ENCODE measurements around the gene WNK2.

WNK2 gene

DNA sequence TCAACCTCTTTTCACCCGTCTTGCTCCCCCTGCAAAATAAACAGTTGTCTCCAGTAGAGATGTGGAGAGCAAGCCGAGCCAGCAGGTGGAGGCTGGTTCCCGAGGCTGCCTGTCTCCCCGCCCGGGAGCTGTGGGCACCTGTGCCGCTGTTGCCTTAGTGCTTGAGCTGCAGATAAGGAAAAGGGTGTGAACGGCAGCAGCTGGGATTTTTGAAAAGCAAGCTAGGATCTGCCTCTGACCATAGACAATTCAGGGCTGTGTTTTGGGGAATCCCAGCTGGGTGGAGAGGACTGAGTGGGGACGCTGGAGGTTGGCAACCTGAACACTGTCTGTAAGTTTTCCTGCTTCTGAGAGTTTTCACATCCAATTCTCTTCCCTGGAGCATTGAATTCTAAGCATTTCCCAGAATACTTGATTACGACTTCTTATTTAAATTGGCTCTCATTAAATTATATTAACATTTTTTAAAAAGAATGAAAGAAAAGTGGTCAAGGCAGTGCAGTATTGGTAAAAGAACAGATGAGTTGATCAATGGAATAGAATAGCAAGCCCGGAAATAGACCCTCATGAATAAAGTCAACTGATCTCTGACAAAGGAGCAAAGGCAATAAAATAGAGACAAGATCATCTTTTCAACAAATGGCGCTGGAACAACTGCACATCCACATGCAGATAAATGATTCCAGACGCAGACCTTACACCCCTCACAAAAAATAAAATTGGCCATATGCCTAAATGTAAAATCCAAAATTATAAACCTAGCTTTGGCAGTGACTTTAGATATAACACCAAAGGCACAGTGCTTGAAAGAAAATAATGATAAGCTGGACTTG, 9.7 kb downstream of the WNK2 start:
- no peaks in the 10 kb centered on the region for H3K36me3 ChIP-seq (ENCODE audit: control insufficient read depth, insufficient read depth, low read length)
- H3K4me3 ChIP-seq (ENCODE audit: insufficient read depth, low read depth, low read length, poor library complexity, severe bottlenecking), result no peak overlapping the region
- no peaks in the 10 kb centered on the region for H3K9me3 ChIP-seq (ENCODE audit: control insufficient read depth, low read length)
- H3K27ac ChIP-seq (ENCODE audit: insufficient read depth, low read length, poor library complexity, severe bottlenecking), result no peak overlapping the region
- H3K27me3 ChIP-seq (replicated peaks; ENCODE audit: control insufficient read depth, insufficient read depth, low read length, poor library complexity, severe bottlenecking), result no peaks in the 10 kb centered on the region
- no peaks in the 10 kb centered on the region for H3K4me1 ChIP-seq (ENCODE audit: control insufficient read depth, insufficient read depth, low read length, poor library complexity, severe bottlenecking)
- DNase-seq, result no peak

DNA sequence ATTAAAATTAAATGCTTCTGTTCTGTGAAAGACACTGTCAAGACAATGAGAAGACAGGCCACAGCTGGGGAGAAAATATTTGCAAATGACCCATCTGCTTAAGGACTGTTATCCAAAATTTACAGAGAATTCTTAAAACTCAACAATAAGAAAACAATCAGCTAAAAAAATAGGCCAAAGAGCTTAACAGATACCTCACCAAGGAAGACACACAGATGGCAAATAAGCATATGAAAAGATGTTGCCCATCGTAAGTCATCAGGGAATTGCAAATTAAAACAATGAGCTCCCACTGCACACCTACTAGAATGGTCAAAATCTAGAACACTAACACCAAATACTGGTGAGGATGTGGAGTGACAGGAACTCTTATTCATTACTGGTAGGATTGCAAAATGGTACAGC, 10.3 kb downstream of the WNK2 start:
- Histone ChIP-seq H3K4me3 (ENCODE audit: insufficient read depth, low read depth, low read length, poor library complexity, severe bottlenecking) (no peak overlapping the region), H3K36me3 (ENCODE audit: control insufficient read depth, insufficient read depth, low read length) (no peaks in the 10 kb centered on the region), H3K9me3 (ENCODE audit: control insufficient read depth, low read length) (no peaks in the 10 kb centered on the region), H3K4me1 (ENCODE audit: control insufficient read depth, insufficient read depth, low read length, poor library complexity, severe bottlenecking) (no peaks in the 10 kb centered on the region), H3K27ac (ENCODE audit: insufficient read depth, low read length, poor library complexity, severe bottlenecking) (no peak overlapping the region), H3K27me3 (replicated peaks; ENCODE audit: control insufficient read depth, insufficient read depth, low read length, poor library complexity, severe bottlenecking) (no peaks in the 10 kb centered on the region)
- DNase-seq, result no peak

DNA sequence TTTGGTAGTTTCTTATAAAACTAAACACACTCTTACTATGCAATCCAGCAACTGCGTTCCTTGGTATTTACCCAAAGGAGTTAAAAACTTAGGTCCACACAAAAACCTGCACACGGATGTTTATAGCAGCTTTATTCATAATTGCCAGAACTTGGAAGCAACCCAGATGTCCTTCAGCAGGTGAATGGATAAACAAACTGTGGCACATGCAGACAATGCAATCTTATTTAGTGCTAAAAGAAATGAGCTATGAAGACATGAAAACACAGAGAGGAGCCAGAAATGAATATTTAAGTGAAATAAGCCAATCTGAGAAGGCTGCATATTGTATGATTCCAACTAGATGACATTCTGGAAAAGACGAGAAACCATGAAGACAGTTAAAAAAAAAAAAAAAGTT, 10.7 kb downstream of the WNK2 start:
- DNase-seq, result no peak
- Histone ChIP-seq H3K36me3 (ENCODE audit: control insufficient read depth, insufficient read depth, low read length) (no peaks in the 10 kb centered on the region), H3K27ac (ENCODE audit: insufficient read depth, low read length, poor library complexity, severe bottlenecking) (no peak overlapping the region), H3K4me3 (ENCODE audit: insufficient read depth, low read depth, low read length, poor library complexity, severe bottlenecking) (no peak overlapping the region), H3K27me3 (replicated peaks; ENCODE audit: control insufficient read depth, insufficient read depth, low read length, poor library complexity, severe bottlenecking) (no peaks in the 10 kb centered on the region), H3K4me1 (ENCODE audit: control insufficient read depth, insufficient read depth, low read length, poor library complexity, severe bottlenecking) (no peaks in the 10 kb centered on the region), H3K9me3 (ENCODE audit: control insufficient read depth, low read length) (no peaks in the 10 kb centered on the region)

DNA sequence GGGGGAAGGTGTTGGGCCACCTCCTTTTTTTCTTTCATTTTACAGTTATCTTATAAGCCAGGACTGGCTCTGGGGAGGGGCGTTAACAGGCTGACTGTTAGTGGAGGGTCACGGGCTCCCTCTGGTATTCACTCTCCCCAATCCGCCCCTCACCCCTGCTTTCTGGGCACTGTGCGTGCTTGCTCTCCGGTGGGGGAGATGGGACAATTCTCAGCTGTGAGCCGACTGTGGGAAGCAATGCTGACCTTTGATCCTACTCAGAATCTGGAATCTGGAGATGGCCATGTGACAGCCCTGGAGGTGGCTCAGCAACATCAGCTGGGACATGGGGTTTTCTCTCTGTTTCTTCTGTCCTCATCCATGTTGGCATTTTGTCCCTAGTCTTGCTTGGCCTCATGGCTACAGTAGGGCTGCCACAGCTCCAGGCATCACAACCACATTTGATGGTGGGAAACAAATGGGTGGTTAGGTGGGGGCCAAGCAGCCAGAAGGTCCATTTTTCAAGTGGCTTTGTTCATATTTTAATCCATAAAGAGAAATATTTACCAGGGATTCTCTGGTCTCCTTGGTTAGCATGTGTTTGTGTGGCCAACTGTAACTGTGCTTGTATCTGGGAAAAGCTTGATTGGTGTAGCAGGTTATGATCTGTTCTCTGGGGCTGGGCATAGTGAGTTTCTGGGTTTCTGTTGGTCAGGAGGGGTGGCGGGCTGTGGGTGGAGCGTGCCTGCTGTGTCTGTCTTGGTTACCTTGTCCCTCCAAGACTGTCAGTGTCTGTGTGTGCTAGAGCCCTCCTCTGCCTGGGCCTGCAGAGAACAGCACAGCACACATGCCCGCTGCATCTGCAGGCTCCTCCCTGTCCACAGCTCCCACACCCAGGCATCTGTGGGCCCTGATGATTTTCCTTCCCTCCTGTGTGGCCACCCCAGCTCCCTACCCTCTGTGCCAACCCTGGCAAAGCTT, 12.4 kb downstream of the WNK2 start:
- Histone ChIP-seq H3K4me1 (ENCODE audit: control insufficient read depth, insufficient read depth, low read length, poor library complexity, severe bottlenecking) (no peaks in the 10 kb centered on the region), H3K4me3 (ENCODE audit: insufficient read depth, low read depth, low read length, poor library complexity, severe bottlenecking) (no peak overlapping the region), H3K36me3 (ENCODE audit: control insufficient read depth, insufficient read depth, low read length) (no peaks in the 10 kb centered on the region), H3K27ac (ENCODE audit: insufficient read depth, low read length, poor library complexity, severe bottlenecking) (no peak overlapping the region), H3K9me3 (ENCODE audit: control insufficient read depth, low read length) (no peaks in the 10 kb centered on the region), H3K27me3 (replicated peaks; ENCODE audit: control insufficient read depth, insufficient read depth, low read length, poor library complexity, severe bottlenecking) (no peaks in the 10 kb centered on the region)
- DNase-seq, result no peak

DNA sequence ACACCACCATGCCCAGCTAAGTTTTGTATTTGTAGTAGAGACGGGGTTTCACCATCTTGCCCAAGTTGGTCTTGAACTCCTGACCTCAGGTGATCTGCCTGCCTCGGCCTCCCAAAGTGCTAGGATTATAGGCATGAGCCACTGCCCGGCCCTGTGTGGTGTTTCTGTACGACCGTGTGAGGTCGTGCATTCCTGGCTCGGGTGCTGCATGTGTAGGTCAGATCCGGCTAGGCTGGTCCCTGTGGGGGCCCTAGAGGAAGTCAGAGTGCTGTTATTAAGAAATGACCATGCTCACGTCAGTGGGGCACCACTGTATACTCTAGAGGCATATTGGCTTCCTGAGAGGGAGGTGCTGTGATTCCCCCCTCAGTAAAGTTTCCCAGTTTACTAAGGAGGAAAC, 13.7 kb downstream of the WNK2 start:
- no peaks in the 10 kb centered on the region for H3K4me1 ChIP-seq (ENCODE audit: control insufficient read depth, insufficient read depth, low read length, poor library complexity, severe bottlenecking)
- no peaks in the 10 kb centered on the region for H3K27me3 ChIP-seq (replicated peaks; ENCODE audit: control insufficient read depth, insufficient read depth, low read length, poor library complexity, severe bottlenecking)
- no peak overlapping the region for H3K27ac ChIP-seq (ENCODE audit: insufficient read depth, low read length, poor library complexity, severe bottlenecking)
- no peaks in the 10 kb centered on the region for H3K9me3 ChIP-seq (ENCODE audit: control insufficient read depth, low read length)
- H3K4me3 ChIP-seq (ENCODE audit: insufficient read depth, low read depth, low read length, poor library complexity, severe bottlenecking), result no peak overlapping the region
- DNase-seq, result no peak
- H3K36me3 ChIP-seq (ENCODE audit: control insufficient read depth, insufficient read depth, low read length), result no peaks in the 10 kb centered on the region

DNA sequence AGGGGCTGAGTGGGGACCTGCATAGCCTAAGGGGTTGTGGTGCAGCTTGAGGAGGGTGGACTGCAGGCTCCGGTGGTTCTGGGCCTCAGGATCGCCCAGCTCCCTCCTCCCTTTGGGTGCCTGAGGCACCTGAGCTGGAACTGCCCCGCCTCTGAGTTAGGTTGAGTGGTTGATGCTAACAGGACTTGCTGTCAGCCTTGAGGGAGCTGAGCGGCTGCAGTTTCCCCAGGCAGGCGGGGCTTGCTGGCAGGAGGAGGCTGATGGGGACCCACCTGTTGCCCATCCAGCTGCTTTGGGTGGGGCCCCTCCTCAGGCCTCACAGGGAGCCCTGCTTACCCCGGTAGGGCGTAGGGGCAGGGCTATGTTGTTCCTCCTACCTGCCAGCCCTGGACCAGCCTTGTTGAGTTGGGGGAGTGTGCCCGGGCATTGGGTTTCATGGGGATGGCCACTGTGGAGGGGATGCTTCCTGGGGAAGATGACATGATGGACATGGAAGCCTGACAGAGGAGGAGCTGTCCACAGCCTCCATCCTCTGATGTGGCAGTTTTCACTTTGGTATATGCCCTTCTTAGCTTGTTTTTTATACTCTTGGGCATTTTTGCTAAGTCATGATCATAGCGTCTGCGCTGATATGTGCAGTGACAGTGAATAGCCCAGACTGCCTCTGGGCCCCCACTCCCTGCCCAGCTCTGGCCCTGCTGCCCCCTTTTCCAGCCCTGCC, 14.3 kb downstream of the WNK2 start:
- no peak for DNase-seq
- Histone ChIP-seq H3K4me1 (ENCODE audit: control insufficient read depth, insufficient read depth, low read length, poor library complexity, severe bottlenecking) (no peaks in the 10 kb centered on the region), H3K4me3 (ENCODE audit: insufficient read depth, low read depth, low read length, poor library complexity, severe bottlenecking) (no peak overlapping the region)

DNA sequence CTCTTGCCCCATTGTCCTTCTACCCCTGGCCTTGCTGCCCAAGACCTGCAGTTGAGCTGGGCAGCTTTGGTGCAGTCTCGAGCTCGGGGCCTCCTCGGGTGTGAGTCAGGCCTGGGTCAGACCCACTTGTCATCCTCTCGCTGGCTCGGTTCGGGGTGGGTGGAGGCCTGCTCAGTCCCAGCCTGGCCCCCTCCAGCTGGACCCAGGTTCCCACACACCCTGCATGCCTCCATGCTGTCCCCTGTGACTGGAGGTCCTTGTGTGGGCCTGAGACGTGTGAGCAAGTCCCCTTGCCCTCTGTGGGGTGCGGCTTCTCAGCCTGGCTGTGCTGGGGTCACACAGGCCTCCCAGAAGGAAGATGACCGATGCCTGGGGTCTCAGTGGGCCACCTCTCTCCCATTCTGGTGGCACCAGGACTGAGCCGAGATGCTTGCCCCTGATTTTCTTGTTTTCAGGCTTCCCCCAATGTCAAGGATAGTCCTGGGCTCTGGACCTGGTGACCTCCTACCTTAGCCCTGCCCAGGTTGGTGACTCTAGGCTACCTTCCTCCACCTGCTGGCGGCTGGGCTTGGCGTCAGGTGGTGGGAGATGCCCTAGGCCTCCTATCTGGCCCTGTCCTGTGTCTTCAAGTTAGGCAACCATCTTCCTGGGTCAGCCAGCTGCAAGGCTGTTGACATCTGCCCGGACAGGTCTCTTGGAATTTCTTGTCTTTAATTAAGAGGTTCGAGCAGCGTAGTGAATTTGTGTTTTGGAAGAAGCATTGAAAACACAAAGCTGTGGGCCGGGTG, 15.1 kb downstream of the WNK2 start:
- no peak for DNase-seq
- Histone ChIP-seq H3K27me3 (replicated peaks; ENCODE audit: control insufficient read depth, insufficient read depth, low read length, poor library complexity, severe bottlenecking) (no peaks in the 10 kb centered on the region), H3K4me1 (ENCODE audit: control insufficient read depth, insufficient read depth, low read length, poor library complexity, severe bottlenecking) (no peaks in the 10 kb centered on the region), H3K27ac (ENCODE audit: insufficient read depth, low read length, poor library complexity, severe bottlenecking) (no peak overlapping the region), H3K36me3 (ENCODE audit: control insufficient read depth, insufficient read depth, low read length) (no peaks in the 10 kb centered on the region), H3K4me3 (ENCODE audit: insufficient read depth, low read depth, low read length, poor library complexity, severe bottlenecking) (no peak overlapping the region), H3K9me3 (ENCODE audit: control insufficient read depth, low read length) (no peaks in the 10 kb centered on the region)

More for the DNA sequence above, 14.3 kb downstream of the WNK2 start:
- Histone ChIP-seq H3K9me3 (ENCODE audit: control insufficient read depth, low read length) (no peaks in the 10 kb centered on the region), H3K36me3 (ENCODE audit: control insufficient read depth, insufficient read depth, low read length) (no peaks in the 10 kb centered on the region), H3K27me3 (replicated peaks; ENCODE audit: control insufficient read depth, insufficient read depth, low read length, poor library complexity, severe bottlenecking) (no peaks in the 10 kb centered on the region), H3K27ac (ENCODE audit: insufficient read depth, low read length, poor library complexity, severe bottlenecking) (no peak overlapping the region)

DNA sequence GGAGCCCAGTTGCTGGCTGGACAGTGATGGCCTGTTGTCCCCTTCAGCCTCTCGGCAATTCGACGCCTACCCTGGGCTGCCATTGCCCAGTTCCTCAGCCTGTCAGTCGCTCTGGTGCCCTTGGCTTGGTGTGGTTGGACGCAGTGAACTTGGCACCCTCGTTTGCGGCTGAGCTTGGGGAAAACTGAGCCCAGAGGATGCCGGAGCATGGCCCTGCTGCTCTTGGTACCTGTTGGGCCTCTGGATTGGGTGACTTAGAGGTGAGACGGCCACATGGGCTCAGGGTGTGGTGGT, 16.5 kb downstream of the WNK2 start:
- Histone ChIP-seq H3K4me3 (ENCODE audit: insufficient read depth, low read depth, low read length, poor library complexity, severe bottlenecking) (no peak overlapping the region), H3K4me1 (ENCODE audit: control insufficient read depth, insufficient read depth, low read length, poor library complexity, severe bottlenecking) (no peaks in the 10 kb centered on the region), H3K36me3 (ENCODE audit: control insufficient read depth, insufficient read depth, low read length) (no peaks in the 10 kb centered on the region), H3K9me3 (ENCODE audit: control insufficient read depth, low read length) (no peaks in the 10 kb centered on the region), H3K27ac (ENCODE audit: insufficient read depth, low read length, poor library complexity, severe bottlenecking) (no peak overlapping the region), H3K27me3 (replicated peaks; ENCODE audit: control insufficient read depth, insufficient read depth, low read length, poor library complexity, severe bottlenecking) (no peaks in the 10 kb centered on the region)
- DNase-seq, result no peak

DNA sequence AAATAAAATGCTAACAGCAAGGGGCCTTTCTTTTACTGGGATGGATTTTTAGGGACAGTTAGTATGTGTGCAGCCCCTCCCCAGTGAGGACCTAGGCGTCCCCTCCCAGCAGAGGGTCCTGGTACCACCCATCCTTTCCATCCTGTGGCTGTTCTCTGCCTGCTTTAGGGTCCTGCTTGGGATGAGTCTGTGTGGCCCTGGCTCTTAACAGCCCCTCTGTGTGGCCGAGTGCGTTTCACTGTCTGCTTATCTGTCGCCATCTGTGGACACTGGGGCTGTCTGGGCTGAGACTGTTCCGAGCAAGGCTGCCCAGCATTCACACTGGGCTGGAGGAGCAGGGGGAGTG, 17.0 kb downstream of the WNK2 start:
- no peaks in the 10 kb centered on the region for H3K27me3 ChIP-seq (replicated peaks; ENCODE audit: control insufficient read depth, insufficient read depth, low read length, poor library complexity, severe bottlenecking)
- no peaks in the 10 kb centered on the region for H3K36me3 ChIP-seq (ENCODE audit: control insufficient read depth, insufficient read depth, low read length)
- H3K4me1 ChIP-seq (ENCODE audit: control insufficient read depth, insufficient read depth, low read length, poor library complexity, severe bottlenecking), result no peaks in the 10 kb centered on the region
- no peaks in the 10 kb centered on the region for H3K9me3 ChIP-seq (ENCODE audit: control insufficient read depth, low read length)
- DNase-seq, result no peak
- H3K27ac ChIP-seq (ENCODE audit: insufficient read depth, low read length, poor library complexity, severe bottlenecking), result no peak overlapping the region
- no peak overlapping the region for H3K4me3 ChIP-seq (ENCODE audit: insufficient read depth, low read depth, low read length, poor library complexity, severe bottlenecking)

Data from effector memory CD4-positive, alpha-beta T cell (primary cell).